Trophoblast cell (in vitro differentiated cells and primary cell): ENCODE measurements around the gene APBA2.
"Not testable (repeated sequence)": the region's sequence is repeated elsewhere in the genome, so short reads cannot be mapped to it uniquely, and the experiment has no call there.

ENCODE experiments used
- DNase-seq, 2 donors: peaks; one replicate each; pipeline ENCODE4 v3.0.0-alpha.2; 2016
- H2AFZ ChIP-seq: 2 replicates; pipeline ENCODE4 v1.6.1; 2013; ENCODE audit warnings: low read length, moderate library complexity, mild to moderate bottlenecking; ENCODE audit not compliant: insufficient read depth, poor library complexity
- H2AK5ac ChIP-seq: 2 replicates; pipeline ENCODE4 v1.6.1; 2013; ENCODE audit warnings: mild to moderate bottlenecking, low read length
- H2BK120ac ChIP-seq: 2 replicates; pipeline ENCODE4 v1.6.1; 2013; ENCODE audit warnings: low read length, mild to moderate bottlenecking, moderate library complexity; ENCODE audit not compliant: insufficient read depth, poor library complexity
- H2BK12ac ChIP-seq: 2 replicates; pipeline ENCODE4 v1.6.1; 2013; ENCODE audit warnings: mild to moderate bottlenecking, low read length, moderate library complexity
- H2BK5ac ChIP-seq: 2 replicates; pipeline ENCODE4 v1.6.1; 2013; ENCODE audit warnings: low read length, low read depth, moderate library complexity, mild to moderate bottlenecking; ENCODE audit not compliant: poor library complexity
- H3K14ac ChIP-seq: 2 replicates; pipeline ENCODE4 v1.6.1; 2013; ENCODE audit warnings: mild to moderate bottlenecking, low read length
- H3K18ac ChIP-seq: 2 replicates; pipeline ENCODE4 v1.6.1; 2013; ENCODE audit warnings: mild to moderate bottlenecking, low read length
- H3K23ac ChIP-seq: 2 replicates; pipeline ENCODE4 v1.6.1; 2013; ENCODE audit warnings: low read length
- H3K27ac ChIP-seq: 2 replicates; pipeline ENCODE4 v1.5.1; 2013; ENCODE audit warnings: low read depth, mild to moderate bottlenecking, inconsistent platforms, low read length, moderate library complexity
- H3K27me3 ChIP-seq: 2 replicates; pipeline ENCODE4 v1.6.1; 2013; ENCODE audit warnings: inconsistent platforms, mild to moderate bottlenecking, low read length, moderate library complexity; ENCODE audit not compliant: insufficient read depth
- H3K36me3 ChIP-seq, 2 experiments: 1 replicate in 1 of 2; 2 replicates in 1 of 2; pipeline ENCODE4 v1.6.1; 2013; ENCODE audit warnings: low read length in 2 of 2, mild to moderate bottlenecking in 2 of 2, moderate library complexity in 1 of 2; ENCODE audit not compliant: insufficient read depth in 2 of 2, control insufficient read depth in 1 of 2
- H3K4ac ChIP-seq: 2 replicates; pipeline ENCODE4 v1.6.1; 2013; ENCODE audit warnings: low read depth, mild to moderate bottlenecking, low read length, moderate library complexity
- H3K4me1 ChIP-seq, 2 experiments: 1 replicate in 1 of 2; 2 replicates in 1 of 2; pipeline ENCODE4 v1.6.1; 2013; ENCODE audit warnings: low read length in 2 of 2, mild to moderate bottlenecking in 2 of 2, moderate library complexity in 1 of 2; ENCODE audit not compliant: insufficient read depth in 2 of 2, control insufficient read depth in 1 of 2
- H3K4me2 ChIP-seq: 2 replicates; pipeline ENCODE4 v1.6.1; 2013; ENCODE audit warnings: inconsistent platforms, mild to moderate bottlenecking, low read length, moderate library complexity
- H3K4me3 ChIP-seq: 2 replicates; pipeline ENCODE4 v1.5.1; 2013; ENCODE audit warnings: mild to moderate bottlenecking, low read depth, low read length, inconsistent platforms
- H3K79me1 ChIP-seq: one replicate; pipeline ENCODE4 v1.6.1; 2013; ENCODE audit warnings: low read length
- H3K79me2 ChIP-seq: 2 replicates; pipeline ENCODE4 v1.6.1; 2013; ENCODE audit warnings: low read length, mild to moderate bottlenecking; ENCODE audit not compliant: control insufficient read depth, insufficient read depth, poor library complexity
- H3K9ac ChIP-seq: 2 replicates; pipeline ENCODE4 v1.6.1; 2013; ENCODE audit warnings: mild to moderate bottlenecking, low read length
- H3K9me3 ChIP-seq: 2 replicates; pipeline ENCODE4 v1.6.1; 2013; ENCODE audit warnings: low read depth, mild to moderate bottlenecking, control low read depth, inconsistent platforms, low read length; ENCODE audit not compliant: insufficient read depth
- H4K12ac ChIP-seq: 2 replicates; pipeline ENCODE4 v1.6.1; 2013; ENCODE audit warnings: low read depth, mild to moderate bottlenecking, low read length, moderate library complexity
- H4K8ac ChIP-seq: 2 replicates; pipeline ENCODE4 v1.6.1; 2013; ENCODE audit warnings: low read depth, mild to moderate bottlenecking, low read length, moderate library complexity
- H4K91ac ChIP-seq: one replicate; pipeline ENCODE4 v1.6.1; 2013; ENCODE audit warnings: low read depth, mild to moderate bottlenecking, low read length, moderate library complexity
- WGBS: extraction: QIAGEN DNeasy Blood & Tissue Kit; methylation state at CpG from one replicate; pipeline ENCODE4 v1.1.7; 2013; ENCODE audit warnings: missing lambda C conversion rate; ENCODE audit not compliant: insufficient read length, insufficient coverage; ENCODE audit errors: extremely low coverage; 5-methylcytosine and 5-hydroxymethylcytosine counted together

APBA2 gene

DNA sequence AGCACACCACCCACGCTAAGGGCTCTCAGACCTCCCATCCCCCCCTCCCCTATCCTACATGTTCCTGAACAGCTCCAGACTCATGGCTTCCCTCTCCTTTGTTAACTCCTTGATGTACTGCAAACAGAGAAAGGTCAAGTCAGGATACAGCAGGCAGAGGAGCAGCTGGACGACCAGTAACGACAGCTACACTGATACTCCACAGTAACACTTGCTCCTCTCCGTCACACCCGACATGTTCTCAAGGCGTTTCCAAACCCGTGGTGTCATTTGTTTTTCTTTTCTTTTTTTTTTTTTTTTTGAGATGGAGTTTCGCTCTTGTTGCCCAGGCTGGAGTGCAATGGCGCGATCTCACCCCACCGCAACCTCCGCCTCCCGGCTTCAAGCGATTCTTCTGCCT, 41.6 kb upstream of the APBA2 start:
- H2AFZ ChIP-seq, H2BK12ac ChIP-seq, H3K9ac ChIP-seq, H3K18ac ChIP-seq, H2AK5ac ChIP-seq, H4K91ac ChIP-seq, H3K4me2 ChIP-seq, H3K27me3 ChIP-seq, H3K79me2 ChIP-seq, H3K4me3 ChIP-seq, H3K14ac ChIP-seq, H3K36me3 ChIP-seq, H3K4me1 ChIP-seq, H3K23ac ChIP-seq, H2BK120ac ChIP-seq, H3K9me3 ChIP-seq, H4K8ac ChIP-seq, H3K4ac ChIP-seq, H4K12ac ChIP-seq, H3K27ac ChIP-seq, H3K79me1 ChIP-seq, H2BK5ac ChIP-seq, DNase-seq: not testable (repeated sequence)
- no CpG with 5 or more reads among the region's 14 CpGs for WGBS

DNA sequence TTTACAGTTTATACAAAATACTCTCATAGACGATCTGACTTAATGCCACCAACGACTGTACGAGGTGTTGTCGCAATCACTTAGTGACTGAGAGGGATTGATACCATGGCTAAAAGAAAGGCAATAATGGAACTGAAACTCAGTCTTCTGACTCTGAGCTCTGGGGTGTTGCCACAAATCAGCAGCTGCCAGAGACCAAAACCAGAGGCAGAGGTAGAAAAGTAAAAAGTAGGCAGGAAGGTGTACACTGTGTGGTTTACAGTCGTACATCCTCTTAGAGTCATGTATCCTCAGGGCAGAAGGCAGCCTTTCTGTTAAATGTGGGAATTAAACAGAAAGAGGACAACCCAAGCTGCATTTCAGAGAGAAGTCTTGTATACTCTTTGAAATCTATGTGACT, 38.5 kb upstream of the APBA2 start:
- no CpG with 5 or more reads among the region's 5 CpGs for WGBS
- not testable (repeated sequence) for H2BK120ac ChIP-seq, H3K36me3 ChIP-seq, H3K9ac ChIP-seq, H3K4me3 ChIP-seq, H3K18ac ChIP-seq, H3K4me1 ChIP-seq, H2AK5ac ChIP-seq, H2BK12ac ChIP-seq, H3K23ac ChIP-seq, H3K14ac ChIP-seq, H2AFZ ChIP-seq, H2BK5ac ChIP-seq, H3K27me3 ChIP-seq, H3K79me2 ChIP-seq, H3K4me2 ChIP-seq, H3K4ac ChIP-seq, H3K9me3 ChIP-seq, DNase-seq, H4K8ac ChIP-seq, H4K12ac ChIP-seq, H3K27ac ChIP-seq, H4K91ac ChIP-seq, H3K79me1 ChIP-seq

DNA sequence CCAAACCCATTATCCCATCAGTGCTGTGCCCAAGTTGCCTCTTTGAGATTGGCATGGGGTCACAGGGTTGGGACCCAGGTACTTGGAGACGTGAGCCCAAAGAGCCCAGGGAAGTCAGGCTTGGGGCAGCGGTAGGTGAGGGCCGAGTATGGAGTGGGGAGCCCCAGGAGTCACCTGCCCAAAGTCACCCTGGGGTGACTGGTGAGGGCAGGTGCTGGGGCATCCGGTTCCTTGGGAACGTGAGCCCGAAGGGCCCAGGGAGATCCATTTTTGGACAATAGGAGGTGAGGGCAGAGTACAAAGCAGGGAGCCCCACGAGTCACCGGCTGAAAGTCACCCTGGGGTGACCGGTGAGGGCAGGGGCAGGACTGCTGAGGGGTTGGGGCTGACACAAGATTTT, 37.8 kb upstream of the APBA2 start:
- not testable (repeated sequence) for H3K4me1 ChIP-seq, H3K79me1 ChIP-seq, H3K36me3 ChIP-seq, H2AK5ac ChIP-seq, H3K4me2 ChIP-seq, H2BK5ac ChIP-seq, H3K79me2 ChIP-seq, H3K23ac ChIP-seq, H4K12ac ChIP-seq, H4K91ac ChIP-seq, H3K27ac ChIP-seq, H3K14ac ChIP-seq, H3K4me3 ChIP-seq, H3K9me3 ChIP-seq, H2BK12ac ChIP-seq, H2BK120ac ChIP-seq, H3K18ac ChIP-seq, H4K8ac ChIP-seq, DNase-seq, H3K27me3 ChIP-seq, H2AFZ ChIP-seq, H3K9ac ChIP-seq, H3K4ac ChIP-seq
- WGBS: no CpG with 5 or more reads among the region's 9 CpGs

DNA sequence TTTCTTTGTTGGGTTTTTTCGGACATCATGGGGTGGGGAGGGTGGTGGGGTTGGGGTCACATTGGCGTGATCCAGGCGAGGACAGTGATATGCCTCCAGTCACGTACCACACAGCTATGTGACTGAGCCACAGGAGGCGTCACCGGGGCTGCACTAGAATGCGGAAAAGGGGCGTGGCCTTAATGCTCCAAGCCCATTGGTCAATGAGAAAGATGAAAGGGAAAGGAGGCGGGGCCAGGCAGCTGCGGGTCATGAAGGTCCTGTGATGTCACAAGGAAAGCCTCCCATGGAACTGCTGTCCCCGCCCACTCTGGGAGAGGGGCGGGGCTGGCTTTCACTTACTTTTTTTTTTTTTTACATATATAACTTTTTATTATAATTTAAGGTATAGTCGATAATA, 37.3 kb upstream of the APBA2 start, which contains the start of gene GOLGA6L7:
Gene GOLGA6L7, minus strand, starts transcription at position 124 of the 400 bp plus-strand sequence. Its CDS starts 95 bp downstream, at position 29.
- not testable (repeated sequence) for H3K14ac ChIP-seq, H2BK120ac ChIP-seq, H3K36me3 ChIP-seq, H2BK12ac ChIP-seq, H3K4me3 ChIP-seq, H2BK5ac ChIP-seq, H3K9ac ChIP-seq, H4K8ac ChIP-seq, H3K9me3 ChIP-seq, H3K79me2 ChIP-seq, H3K27me3 ChIP-seq, DNase-seq, H3K79me1 ChIP-seq, H2AFZ ChIP-seq, H3K4ac ChIP-seq, H3K4me2 ChIP-seq, H3K23ac ChIP-seq, H3K27ac ChIP-seq, H2AK5ac ChIP-seq, H4K91ac ChIP-seq, H3K18ac ChIP-seq, H3K4me1 ChIP-seq, H4K12ac ChIP-seq
- WGBS: 100% methylated on average over 1 of the region's 13 CpGs
